Measurements from ENCODE around the gene NCOA3. TPM values are rescaled to one million over a fixed set of nuclear protein-coding genes. Genes with fewer than 3 reads are reported as not detected.

Gene NCOA3
- total and polyA plus RNA-seq, 12 donors, result 2.6 to 35.6 (median 22.2) TPM

DNA sequence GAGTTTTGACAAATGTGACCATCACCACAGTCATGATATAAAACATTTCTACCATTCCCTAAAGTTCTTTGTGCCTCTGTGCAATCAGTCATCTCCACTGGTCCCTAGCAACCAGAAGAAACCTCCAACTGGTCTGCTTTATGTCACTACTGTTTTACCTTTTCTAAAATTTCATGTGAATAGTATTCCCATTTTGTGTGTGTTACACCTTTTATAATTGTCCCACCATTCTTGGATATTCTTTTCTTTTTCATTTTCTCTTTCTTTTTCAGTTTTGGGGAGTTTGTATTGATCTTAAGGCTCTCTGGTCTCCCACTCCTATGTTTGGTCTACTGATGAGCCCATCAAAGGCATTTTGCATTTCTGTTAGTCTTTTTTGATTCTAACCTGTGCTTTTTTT lies 95.4 kb downstream of the NCOA3 start:
- TF ChIP-seq POLR2A (IDR thresholded peaks at IDR 0.05), result no peak
- TF ChIP-seq, protein P1, sequence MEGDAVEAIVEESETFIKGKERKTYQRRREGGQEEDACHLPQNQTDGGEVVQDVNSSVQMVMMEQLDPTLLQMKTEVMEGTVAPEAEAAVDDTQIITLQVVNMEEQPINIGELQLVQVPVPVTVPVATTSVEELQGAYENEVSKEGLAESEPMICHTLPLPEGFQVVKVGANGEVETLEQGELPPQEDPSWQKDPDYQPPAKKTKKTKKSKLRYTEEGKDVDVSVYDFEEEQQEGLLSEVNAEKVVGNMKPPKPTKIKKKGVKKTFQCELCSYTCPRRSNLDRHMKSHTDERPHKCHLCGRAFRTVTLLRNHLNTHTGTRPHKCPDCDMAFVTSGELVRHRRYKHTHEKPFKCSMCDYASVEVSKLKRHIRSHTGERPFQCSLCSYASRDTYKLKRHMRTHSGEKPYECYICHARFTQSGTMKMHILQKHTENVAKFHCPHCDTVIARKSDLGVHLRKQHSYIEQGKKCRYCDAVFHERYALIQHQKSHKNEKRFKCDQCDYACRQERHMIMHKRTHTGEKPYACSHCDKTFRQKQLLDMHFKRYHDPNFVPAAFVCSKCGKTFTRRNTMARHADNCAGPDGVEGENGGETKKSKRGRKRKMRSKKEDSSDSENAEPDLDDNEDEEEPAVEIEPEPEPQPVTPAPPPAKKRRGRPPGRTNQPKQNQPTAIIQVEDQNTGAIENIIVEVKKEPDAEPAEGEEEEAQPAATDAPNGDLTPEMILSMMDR (IDR thresholded peaks at IDR 0.05), result no peak
- Histone ChIP-seq H3K9me3 (replicated peaks in 1 of 3) (no peaks in the 10 kb centered on the region), H3K27me3 (no peaks in the 10 kb centered on the region), H3K4me3 (no peak overlapping the region), H3K36me3 (replicated peaks in 1 of 2) (no peaks in the 10 kb centered on the region), H3K27ac (no peak overlapping the region), H3K4me1 (replicated peaks in 1 of 2) (peaks cover 3 to 6% of the 10 kb centered on the region in 2 donors)
- no peak for DNase-seq
- intact Hi-C loops (cut with DNase I), result no loop called here

DNA sequence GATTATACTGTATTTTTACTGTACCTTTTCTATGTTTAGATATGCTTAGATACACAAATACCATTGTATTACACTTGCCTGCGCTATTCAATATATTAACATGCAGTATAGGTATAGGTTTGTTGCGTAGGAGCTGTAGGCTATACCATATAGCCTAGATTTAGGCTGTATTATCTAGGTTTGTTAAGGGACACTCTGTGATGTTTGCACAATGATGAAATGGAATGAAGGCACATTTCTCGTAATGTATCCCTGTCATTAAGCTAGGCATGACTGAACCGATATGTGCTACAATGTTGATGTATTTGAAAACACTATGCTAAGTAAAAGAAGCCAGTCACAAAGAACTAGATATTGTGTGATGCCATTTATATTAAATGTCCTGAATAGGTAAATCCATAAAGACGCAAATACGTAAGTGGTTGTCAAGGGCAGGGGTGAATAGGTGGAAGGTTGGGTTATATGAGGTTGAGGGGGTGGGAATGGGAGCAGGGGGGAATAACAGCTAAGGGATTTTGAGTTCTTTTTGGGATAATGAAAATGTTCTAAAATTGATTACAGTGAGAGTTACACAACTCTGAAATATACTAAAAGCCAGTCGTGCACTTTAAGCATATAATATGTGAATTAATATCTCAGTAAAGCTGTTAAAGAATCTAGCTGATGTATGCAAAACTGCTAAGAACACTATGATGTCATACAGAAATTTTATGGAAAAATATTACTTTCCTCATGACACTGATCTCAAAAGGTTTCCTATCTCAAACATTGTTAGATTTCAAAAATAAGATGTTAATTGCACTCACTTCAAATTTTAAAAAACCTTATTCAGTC lies 97.4 kb downstream of the NCOA3 start:
- H3K9me3 ChIP-seq (replicated peaks in 1 of 3), result no peaks in the 10 kb centered on the region
- no peak overlapping the region for H3K27ac ChIP-seq
- no peaks in the 10 kb centered on the region for H3K27me3 ChIP-seq
- WGBS, 4 donors, result 88 to 94% (median 91%) methylated on average over 7 of the region's 7 CpGs
- intact Hi-C loops (cut with DNase I), result no loop called here
- H3K4me1 ChIP-seq (replicated peaks in 1 of 2), result peaks cover 3 to 7% of the 10 kb centered on the region in 2 donors
- no peak overlapping the region for H3K4me3 ChIP-seq
- no peak for DNase-seq
- H3K36me3 ChIP-seq (replicated peaks in 1 of 2), result no peaks in the 10 kb centered on the region
- no peak for TF ChIP-seq POLR2A (IDR thresholded peaks at IDR 0.05)
- TF ChIP-seq, protein P1 (IDR thresholded peaks at IDR 0.05), result no peak

- no peak for DNase-seq
- Histone ChIP-seq H3K27ac (no peak overlapping the region), H3K27me3 (no peaks in the 10 kb centered on the region), H3K9me3 (replicated peaks in 1 of 3) (no peaks in the 10 kb centered on the region), H3K4me1 (replicated peaks in 1 of 2) (peaks cover 3 to 7% of the 10 kb centered on the region in 2 donors), H3K4me3 (no peak overlapping the region), H3K36me3 (replicated peaks in 1 of 2) (no peaks in the 10 kb centered on the region)
- WGBS, 4 donors, result 85 to 91% (median 88%) methylated on average over 9 of the region's 9 CpGs
- no peak for TF ChIP-seq POLR2A (IDR thresholded peaks at IDR 0.05)
- TF ChIP-seq, protein P1 (IDR thresholded peaks at IDR 0.05), result no peak
- intact Hi-C loops (cut with DNase I), result no loop called here
These were observed 99.4 kb downstream of the NCOA3 start for GRCh38 chr20:47600967-47601547.

GRCh38 chr20:47603260-47603659 lies 101.6 kb downstream of the NCOA3 start:
- H3K4me3 ChIP-seq, result no peak overlapping the region
- peaks cover 3 to 17% of the 10 kb centered on the region in 2 donors for H3K4me1 ChIP-seq (replicated peaks in 1 of 2)
- H3K9me3 ChIP-seq (replicated peaks in 1 of 3), result no peaks in the 10 kb centered on the region
- no peak overlapping the region for H3K27ac ChIP-seq
- 95 to 97% (median 96%) methylated on average over 9 of the region's 9 CpGs for WGBS, 4 donors
- no peak for DNase-seq
- H3K27me3 ChIP-seq, result no peaks in the 10 kb centered on the region
- TF ChIP-seq, protein P1 (IDR thresholded peaks at IDR 0.05), result no peak
- TF ChIP-seq POLR2A (IDR thresholded peaks at IDR 0.05), result no peak
- intact Hi-C loops (cut with DNase I), result no loop called here
- no peaks in the 10 kb centered on the region for H3K36me3 ChIP-seq (replicated peaks in 1 of 2)

Measured in adrenal gland (tissue), 12 donors.